Activated CD4-positive, CD25-positive, alpha-beta regulatory T cell treated with anti-CD3 and anti-CD28 coated beads, Interleukin-2, amount 50 U/mL, for 16 hours (primary cell): ENCODE measurements around the gene GPC2.
"Not testable (repeated sequence)": the region's sequence is repeated elsewhere in the genome, so short reads cannot be mapped to it uniquely, and the experiment has no call there.

Experiments used
- DNase-seq: peaks from one replicate; pipeline ENCODE4 v3.0.0-alpha.2; 2020; ENCODE audit warnings: low read depth, low spot score

GPC2 gene

DNA sequence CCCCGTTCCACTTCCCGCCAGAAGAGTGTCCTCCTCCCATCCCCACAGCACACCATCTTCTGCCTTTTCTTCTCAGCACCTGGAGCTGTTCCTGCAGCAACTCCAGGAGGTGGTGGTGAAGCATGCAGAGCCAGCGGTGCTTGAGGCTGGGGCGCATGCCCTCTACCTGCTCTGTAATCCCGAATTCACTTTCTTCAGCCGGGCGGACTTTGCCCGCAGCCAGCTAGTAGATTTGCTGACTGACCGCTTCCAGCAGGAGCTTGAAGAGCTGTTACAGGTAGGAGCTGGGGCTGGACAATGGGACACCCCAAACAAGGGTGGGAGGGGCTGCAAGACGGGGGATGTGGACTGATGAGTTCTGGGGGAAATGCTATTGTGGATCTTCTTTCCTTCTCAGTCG, 23.5 kb upstream of the GPC2 start:
- DNase-seq = no peak

DNA sequence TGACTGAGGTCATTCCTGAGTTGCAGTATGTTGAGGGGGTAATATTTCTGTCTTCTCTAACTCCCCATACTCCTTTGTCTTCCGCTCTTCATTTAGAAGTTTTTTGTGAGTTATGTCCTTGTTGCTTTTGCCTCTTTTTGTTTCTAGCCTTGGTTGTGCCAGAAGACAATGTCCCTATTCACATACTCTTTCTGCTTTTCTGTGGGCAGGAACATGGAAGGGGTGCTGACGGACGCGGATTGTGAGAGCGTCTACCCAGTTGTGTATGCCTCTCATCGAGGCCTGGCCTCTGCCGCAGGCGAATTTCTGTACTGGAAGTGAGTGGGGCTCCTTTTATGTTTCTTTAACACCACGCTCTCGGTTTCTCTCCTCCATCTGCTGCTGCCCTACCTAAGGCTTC, 21.1 kb upstream of the GPC2 start:
- DNase-seq = no peak

DNA sequence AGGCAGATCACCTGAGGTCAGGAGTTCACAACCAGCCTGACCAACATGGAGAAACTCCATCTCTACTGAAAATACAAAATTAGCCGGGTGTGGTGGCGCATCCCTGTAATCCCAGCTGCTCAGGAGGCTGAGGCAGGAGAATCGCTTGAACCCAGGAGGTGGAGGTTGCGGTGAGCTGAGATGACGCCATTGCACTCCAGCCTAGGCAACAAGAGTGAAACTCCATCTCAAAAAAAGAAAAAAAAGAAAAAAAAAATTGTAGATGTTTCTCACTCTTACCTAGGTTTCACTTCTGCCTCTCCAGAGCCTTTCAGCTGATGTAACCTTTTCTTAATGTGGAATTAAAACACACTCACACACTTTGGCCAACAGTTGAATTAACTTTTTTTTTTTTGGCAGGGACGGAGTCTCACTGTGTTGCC, 18.7 kb upstream of the GPC2 start:
- DNase-seq = not testable (repeated sequence)

DNA sequence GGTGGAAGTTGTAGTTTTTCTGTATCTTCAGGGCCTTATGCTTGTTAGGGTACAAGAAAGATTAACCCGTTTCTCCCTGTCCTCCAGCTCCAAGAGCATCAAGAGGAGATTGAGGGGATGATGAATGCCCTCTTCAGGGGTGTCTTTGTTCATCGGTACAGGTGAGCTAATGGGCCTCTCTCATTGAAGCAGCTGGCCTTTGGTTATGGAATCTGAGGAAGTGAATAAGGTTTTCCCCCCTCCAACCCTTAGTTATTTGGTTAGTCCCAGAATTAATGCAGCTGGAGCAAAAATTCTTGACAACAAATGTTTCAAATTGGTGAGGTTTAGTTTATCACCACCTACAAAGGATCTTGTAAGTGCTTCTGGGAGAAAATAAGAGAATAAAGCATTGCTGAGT, 18.0 kb upstream of the GPC2 start:
- no peak for DNase-seq

DNA sequence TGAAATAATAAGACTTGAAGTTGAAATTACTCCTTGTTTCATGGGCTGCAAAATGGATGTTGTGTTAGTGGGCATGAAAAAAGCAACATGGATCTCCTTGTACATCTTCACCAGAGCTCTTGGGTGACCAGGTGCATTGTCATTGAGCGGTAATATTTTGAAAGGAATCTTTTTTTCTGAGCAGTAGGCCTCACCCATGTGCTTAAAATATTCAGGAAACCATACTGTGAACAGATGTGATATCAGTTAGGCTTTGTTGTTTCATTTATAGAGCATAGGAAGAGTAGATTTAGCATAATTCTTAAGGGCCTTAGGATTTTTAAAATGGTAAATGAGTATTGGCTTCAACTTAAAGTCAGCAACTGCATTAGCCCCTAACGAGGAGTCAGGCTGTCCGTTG, 15.8 kb upstream of the GPC2 start:
- no peak for DNase-seq

DNA sequence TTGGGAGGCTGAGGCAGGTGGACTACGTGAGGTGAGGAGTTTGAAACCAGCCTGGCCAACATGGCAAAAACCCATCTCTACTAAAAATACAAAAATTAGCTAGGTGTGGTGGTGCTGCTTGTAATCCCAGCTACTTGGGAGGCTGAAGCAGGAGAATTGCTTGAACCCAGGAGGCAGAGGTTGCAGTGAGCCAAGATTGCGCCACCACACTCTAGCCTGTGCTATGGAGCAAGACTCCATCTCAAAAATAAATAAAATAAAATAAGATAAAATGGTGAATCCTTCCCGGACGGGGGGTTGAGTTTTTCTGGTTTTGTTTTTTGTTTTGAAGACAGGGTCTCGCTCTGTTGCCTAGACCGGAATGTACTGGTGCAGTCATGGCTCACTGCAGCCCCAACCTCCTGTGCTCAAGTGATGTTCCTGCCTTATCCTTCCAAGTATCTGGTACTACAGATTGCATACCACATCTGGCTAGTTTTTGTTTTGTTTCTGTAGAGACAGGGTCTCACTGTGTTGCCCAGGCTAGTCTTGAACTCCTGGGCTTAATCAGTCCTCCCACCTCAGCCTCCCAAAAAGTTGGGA, 15.2 kb upstream of the GPC2 start:
- not testable (repeated sequence) for DNase-seq

DNA sequence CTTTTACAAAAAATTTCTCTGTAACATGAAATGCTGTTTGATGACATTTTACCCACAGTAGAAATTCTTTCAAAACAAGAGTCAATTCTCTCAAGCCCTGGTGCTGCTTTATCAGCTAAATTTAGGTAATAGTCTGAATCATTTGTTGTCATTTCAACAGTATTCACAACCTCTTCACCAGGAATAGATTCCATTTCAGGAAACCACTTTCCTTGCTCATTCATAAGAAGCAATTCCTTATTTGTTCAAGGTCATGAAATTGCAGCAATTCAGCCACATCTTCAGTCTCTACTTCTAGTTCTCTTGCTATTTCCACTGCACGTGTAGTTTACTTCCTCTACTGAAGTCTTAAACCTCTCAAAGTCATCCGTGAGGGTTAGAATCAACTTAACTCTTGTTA, 14.6 kb upstream of the GPC2 start:
- DNase-seq = no peak

DNA sequence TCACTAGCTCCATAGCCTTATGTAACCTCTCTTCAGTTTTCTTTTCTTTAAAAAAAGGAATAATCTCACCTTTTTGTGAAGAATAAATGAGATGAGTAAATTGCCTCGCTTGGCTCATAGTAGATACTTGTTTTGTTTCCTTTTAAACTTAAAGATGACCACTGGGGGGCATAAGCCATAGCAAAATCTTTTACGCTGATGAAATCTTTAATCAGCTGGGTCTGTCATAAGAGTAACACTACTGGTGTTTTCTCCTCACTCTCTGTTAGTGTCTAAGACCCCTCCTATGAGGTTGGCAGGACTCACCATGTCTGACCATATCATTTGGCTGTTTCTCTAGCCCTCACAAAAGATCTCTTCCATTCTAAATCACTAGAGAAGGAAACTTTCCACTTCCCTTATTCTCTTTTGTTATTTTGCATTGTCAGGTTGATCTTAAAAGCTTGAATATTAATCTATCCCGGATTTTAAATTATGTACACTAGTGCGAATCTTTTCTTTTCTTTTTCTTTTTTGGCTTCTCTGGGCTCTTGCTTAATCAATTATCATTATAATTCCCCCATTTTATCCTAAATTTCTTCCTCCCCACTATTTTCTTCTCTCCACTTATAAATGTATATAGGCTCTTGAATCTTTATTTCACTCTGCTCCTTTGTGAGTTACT, 13.0 kb upstream of the GPC2 start:
- DNase-seq = no peak

DNA sequence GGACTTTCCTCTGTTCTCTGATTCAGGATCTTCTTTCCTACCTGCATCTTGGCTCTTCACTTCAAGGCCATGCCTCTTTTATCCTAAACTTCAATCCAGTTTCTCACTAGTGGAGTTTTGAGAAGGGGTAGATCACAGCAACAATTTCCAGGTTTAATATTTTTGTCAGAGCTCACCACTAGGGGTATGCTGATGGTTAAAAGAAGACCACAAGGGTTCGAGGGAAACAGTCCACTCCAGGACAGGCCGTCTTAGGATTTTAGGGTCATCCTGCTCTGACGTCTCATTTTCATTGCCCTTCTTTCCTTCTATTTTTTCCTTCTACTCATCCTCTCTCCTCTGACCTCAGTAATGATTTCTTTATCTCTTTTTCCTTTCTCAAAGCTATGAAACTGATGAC, 11.9 kb upstream of the GPC2 start:
- DNase-seq = no peak

DNA sequence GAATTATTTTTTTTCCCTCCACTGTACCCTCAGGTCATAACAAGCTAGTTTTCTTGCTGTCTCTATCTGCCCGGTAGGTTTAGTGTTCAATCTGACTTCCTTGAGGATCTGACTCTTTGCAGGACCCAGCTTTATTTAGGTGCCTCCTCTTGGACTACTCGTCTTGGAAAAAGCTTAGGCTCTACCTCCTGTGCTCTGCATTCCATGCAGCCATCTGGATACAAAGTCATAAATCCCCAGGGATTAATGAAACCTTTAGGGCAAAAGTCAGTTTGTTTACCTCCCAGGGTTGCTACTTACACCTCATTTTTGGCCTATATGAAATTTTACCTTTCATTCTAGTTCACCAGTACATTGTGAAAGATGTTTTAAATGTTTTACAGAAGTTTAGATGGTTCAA, 8.5 kb upstream of the GPC2 start:
- no peak for DNase-seq

DNA sequence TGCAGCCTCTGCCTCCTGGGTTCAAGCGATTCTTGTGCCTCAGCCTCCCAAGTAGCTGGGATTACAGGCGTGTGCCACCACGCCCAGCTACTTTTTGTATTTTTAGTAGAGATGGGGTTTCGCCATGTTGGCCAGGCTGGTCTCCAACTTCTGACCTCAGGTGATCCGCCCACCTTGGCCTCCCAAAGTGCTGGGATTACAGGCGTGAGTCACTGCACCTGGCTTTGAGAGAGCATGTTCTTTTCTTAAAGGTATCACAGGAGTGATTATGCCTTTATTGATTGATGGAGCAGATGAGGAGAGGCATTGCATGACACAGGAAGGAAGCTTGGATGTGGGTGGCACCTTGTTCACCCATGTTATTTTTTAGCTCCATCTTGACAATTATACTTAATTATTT, 5.9 kb upstream of the GPC2 start:
- DNase-seq = not testable (repeated sequence)

DNA sequence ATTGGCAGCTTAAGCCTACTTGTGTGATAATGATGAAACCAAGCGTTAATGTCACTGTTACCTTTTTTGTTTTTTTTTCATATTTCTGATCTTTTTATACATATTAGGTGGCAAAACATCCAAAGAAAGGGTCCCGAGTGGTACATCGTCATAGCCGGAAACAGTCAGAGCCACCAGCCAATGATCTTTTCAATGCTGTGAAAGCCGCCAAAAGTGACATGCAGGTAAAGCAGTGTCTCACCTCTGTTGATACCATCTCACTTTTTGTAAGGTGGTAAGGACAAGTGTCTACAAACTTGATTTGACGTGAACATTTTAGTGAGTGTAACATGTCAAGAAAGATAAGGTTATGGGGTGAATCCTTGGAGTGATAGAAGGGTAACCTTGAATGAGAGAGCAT, 5.4 kb upstream of the GPC2 start:
- DNase-seq = not testable (repeated sequence)

DNA sequence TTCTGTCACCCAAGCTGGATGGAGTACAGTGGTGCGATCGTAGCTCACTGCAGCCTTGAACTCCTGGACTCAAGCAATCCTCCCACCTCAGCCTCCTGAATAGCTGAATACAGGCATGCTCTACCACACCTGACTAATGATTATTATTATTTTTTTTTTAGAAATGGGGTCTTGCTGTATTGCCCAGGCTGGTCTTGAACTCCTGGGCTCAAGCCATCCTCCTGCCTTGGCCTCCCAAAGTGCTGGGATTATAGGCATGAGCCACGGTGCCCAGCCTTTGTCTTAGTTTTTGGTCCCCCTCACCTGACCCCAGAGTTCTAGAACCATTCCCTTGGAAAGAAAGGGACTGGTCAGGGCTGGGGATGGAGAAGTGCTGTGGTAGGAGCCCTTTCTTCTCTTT, 2.9 kb upstream of the GPC2 start:
- DNase-seq = not testable (repeated sequence)

DNA sequence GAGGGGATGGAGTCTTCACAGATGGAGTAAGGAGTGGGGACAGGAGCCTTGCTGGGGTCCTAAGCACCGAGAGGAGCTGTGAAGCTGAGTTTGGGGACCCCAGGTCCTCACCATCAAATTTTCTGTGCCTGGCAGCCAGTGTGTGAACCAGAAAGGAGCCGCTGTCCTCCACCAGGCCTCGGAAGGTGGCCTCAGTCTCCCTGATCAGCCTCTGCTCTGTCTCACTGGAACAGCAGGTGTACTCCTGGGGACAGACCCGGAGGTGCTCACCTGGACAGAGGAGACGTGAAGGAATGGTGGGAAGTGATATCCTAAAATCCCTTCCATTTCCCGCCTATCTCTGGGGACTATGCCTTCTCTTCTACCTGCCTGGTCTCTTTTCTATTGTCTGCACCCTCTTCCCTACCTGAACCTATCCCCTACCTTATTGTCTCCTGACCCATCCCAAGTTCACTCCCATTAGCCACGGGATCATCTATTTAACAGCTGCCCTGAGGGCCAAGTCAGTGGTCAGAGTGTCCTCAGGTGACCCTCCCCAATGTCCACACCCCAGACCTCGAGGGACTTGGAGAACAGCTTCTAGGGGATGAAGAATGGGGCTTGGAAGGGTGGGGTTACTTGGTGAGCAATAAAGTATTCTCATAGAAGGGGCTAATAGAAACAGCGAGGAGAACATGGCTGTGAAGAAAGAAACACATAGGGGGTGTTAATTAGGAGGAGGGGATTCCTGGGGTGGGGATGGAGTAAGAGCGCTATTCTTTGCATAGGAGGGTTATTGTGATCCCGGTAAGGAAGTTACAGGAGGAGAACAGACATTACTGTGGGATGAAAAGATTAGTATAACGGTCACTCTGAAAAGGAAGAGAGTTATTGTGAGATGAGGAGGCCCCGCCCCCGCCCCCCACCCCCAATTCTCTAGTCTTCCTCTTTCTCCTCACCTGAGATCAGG, 811 bp downstream of the GPC2 start:
- DNase-seq = no peak

DNA sequence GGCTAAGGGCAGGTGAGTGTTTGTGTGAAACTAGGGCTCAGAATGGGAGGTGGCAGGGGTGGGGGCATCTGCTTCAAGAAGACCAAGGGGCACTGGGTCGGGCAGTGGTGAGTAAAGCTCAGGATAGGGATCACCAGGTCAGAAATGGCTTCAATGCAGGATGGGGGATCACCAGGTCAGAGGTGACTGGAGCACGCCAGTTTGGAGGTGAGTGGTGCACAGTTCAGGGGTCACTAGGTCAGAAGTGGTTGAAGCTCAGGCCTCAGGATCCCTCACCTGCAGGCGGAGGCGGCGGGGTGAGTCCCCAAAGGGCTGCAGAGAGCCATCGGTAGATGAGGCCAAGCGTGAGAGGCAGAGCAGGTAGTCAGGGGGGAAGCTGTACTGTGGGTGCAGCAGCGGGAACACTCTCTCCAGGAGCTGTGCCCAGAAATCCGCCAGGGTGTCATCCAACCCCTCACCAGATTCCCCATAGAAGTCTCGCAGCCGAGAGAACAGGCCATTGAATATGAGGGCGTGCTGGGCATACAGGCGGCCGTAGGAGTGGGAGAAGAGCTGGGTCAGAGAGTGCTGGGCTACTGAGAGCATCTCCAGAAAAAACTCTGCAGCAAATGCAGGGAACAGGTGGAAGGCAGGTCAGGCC, 1.8 kb downstream of the GPC2 start:
- DNase-seq = no peak

DNA sequence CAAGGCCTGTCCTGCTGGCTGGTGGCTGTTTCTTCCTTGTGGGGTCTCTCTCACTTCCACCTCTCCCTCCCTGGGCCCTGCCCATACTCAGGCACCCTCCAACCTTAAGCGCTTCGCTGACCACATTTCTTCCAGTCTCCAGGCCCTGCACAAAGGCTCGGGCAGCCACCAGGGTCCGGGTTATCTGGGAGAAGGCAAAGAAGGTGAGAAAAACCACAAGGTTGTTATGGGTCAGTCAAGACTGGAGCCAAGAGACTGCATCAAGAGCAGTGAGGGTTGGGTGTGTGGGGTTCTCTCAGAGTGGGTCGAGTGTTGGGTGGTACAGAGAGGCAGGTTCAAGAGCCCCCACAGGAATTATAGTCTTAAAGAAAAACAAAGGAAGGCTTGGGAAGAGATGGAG, 2.6 kb downstream of the GPC2 start:
- no peak for DNase-seq

DNA sequence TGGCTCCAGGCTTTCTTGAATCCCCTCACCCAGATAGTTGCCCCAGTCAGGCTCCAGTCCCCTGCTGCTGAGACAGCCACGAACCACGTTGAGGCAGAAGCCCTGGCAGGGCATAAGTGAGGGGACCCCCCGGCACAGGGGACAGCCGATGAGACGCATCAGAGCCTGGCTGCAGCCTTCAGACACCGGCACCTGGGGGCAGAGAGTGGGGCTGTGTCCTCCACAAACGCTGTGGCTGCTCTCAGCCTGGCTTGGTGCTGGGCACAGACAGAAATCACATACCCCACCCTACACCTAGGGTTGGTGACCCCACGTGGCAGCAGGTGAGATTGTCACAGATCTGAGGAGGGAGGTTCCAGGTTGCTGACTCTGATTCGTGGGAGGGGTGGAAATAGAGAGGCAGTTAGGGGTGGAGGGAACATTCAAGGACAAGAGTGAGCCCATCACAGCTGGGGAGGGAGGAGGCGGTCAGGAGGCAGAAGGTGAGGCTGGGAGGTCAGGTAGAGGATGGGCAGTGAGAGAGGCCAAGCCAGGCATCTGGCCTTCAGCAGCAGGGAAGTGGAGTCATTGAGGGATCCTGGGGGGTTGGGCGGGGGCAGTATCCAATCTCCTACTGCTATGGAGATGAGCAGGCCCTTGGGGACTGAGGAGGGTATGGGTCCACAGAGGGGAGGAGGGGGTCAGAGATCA, 3.2 kb downstream of the GPC2 start:
- DNase-seq = no peak

DNA sequence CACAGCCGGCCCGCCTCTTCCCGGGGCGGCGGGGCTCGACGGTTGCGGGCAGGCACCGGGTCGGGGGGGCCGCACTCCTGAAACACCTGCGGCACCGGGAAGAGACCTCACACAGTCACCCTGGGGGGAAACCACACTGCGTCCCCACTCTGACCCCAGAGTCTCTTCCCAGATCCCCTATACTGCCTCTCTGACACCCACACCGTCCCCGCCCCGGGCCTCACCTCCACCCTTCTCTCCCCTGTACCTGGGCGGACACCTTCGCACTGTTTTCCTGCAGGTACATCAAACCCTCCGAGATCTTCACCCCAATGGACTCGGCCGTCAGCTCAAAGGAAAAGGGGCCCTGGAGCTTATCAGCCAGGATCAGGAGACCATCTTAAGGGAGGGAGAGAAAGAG, 5.3 kb downstream of the GPC2 start:
- no peak for DNase-seq

DNA sequence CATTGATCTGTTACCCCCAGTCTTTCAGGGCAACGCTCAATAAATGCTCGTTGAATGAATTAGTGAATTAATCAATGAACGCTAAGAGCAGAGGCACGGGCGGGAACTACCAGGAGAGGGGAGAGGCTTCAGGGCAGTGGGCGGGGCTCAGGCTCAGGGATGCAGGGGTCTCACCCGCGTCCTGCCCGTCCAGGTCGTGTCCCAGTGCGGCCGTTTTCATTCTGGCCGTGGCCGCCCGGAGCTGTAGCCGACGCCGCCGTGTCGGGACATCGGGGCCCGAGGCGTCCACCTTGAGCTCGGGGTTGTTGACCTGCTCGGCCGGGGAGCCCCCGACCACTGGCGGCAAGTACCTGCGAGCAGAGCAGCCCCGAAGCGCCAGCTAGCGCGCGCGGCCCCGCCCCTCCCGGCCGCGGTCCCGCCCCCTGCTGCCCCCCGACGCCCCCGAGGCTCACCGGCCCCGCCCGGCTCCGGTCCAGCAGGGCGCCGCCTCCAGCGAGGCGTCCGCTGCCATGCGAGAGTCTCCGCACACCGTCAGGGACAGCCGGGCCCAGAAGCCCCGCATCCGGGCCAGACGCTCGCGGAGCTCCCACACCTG, 6.0 kb downstream of the GPC2 start:
- no peak for DNase-seq

DNA sequence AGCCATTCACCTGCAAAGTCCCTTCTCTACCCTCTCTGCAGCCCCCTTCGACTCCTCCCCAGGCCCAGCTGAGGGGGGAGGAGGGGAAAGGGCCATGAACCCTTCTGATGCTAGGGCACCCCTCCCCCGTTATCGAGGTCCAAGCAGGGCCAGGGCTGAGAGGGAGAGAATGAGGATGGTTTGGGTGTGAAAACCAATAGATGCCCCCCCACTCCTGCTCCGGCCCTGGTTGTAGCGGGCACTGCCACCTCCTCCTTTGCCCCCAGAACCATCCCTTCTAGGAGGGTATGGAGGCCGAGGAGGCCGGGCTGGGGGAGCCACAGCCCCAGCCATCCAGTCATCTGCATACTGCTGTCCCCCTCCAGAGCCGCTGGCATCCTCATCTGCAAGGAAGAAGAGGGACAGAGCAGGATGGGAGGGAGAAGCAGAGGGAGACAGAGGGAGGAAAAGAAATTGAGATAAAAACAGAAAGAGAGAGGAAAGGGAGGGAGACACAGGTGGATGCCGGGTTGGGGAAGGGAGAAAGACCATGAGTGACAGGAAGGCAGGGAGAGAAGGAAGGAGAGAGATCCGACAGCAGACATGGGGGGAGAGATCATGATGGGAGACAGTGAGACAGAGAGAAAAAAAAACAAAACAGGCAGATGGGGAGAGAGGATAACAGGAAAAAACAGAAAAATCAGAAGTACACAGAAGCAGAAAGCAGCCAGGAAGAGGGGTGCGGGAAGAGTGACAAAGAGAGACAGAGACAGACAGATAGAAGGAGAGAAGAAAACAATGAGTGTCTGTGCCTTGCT, 6.9 kb downstream of the GPC2 start:
- DNase-seq = no peak
